PC-3 (cell line): ENCODE data around the gene TMEM35A. TPM values are rescaled to one million over a fixed set of nuclear protein-coding genes. Genes with fewer than 3 reads are reported as not detected.
A peak's percentile ranks its signal among the peaks of the same experiment; 100 is the strongest.

Source experiments
- ATAC-seq: fragments of 200-7000 bp; cut with Tn5 transposase; 2 replicates; pipeline ENCODE4 v1.9.1; 2020; ENCODE audit warnings: mild to moderate bottlenecking, moderate library complexity
- BruUV-seq: library from RNA; stranded (reverse); fragments of 400-500 nt; replicated peaks from 2 replicates; lab custom pipeline; 2021; lab: Mats Ljungman, UMichigan
- CTCF ChIA-PET: fragments of 300-600 bp; sonication (Branson Sonifier 250); formaldehyde crosslinking; loops from one replicate; lab custom pipeline; 2022; ENCODE audit warnings: antibody characterized with exemption; lab: Charles Lee
- POLR2A ChIA-PET: fragments of 300-600 bp; sonication (Branson Sonifier 250); formaldehyde crosslinking; loops from one replicate; lab custom pipeline; 2022; ENCODE audit warnings: antibody characterized with exemption; ENCODE audit not compliant: unreplicated experiment; lab: Charles Lee
- DNase-seq: peaks from one replicate; pipeline ENCODE4 v3.0.0-alpha.2; 2015
- H2AFZ ChIP-seq: fragments of 300-600 bp; sonication (generic); 2 replicates; pipeline ENCODE4 v1.6.0; 2016; ENCODE audit warnings: antibody characterized with exemption, low read length
- H3F3A ChIP-seq: fragments of 300-600 bp; sonication (generic); one replicate; pipeline ENCODE4 v1.6.0; 2017; ENCODE audit warnings: antibody characterized with exemption, low read length, control low read depth, mild to moderate bottlenecking; ENCODE audit not compliant: unreplicated experiment
- H3K27ac ChIP-seq: fragments of 300-600 bp; sonication (generic); 2 replicates; pipeline ENCODE4 v1.5.1; 2016; ENCODE audit warnings: mild to moderate bottlenecking, low read length
- H3K27me3 ChIP-seq: fragments of 300-600 bp; sonication (generic); 2 replicates; pipeline ENCODE4 v1.6.1; 2016; ENCODE audit warnings: low read length, mixed read lengths
- H3K36me3 ChIP-seq: fragments of 300-600 bp; sonication (generic); 2 replicates; pipeline ENCODE4 v1.6.1; 2016; ENCODE audit warnings: low read depth, mixed run types, low read length, mixed read lengths
- H3K4me1 ChIP-seq: fragments of 300-600 bp; sonication (generic); 2 replicates; pipeline ENCODE4 v1.5.1; 2016; ENCODE audit warnings: low read length; ENCODE audit not compliant: insufficient read depth
- H3K4me2 ChIP-seq: fragments of 300-600 bp; sonication (generic); 2 replicates; pipeline ENCODE4 v1.6.0; 2016; ENCODE audit warnings: low read length
- H3K4me3 ChIP-seq: fragments of 300-600 bp; sonication (generic); 2 replicates; pipeline ENCODE4 v1.5.1; 2016; ENCODE audit warnings: mild to moderate bottlenecking, low read length, mixed read lengths
- H3K79me2 ChIP-seq: fragments of 300-600 bp; sonication (generic); 2 replicates; pipeline ENCODE4 v1.6.1; 2017; ENCODE audit warnings: low read length, mixed read lengths
- H3K9ac ChIP-seq: fragments of 300-600 bp; sonication (generic); 2 replicates; pipeline ENCODE4 v1.6.0; 2016; ENCODE audit warnings: mild to moderate bottlenecking, low read length
- H3K9me2 ChIP-seq: fragments of 300-600 bp; sonication (generic); replicated peaks from 2 replicates; pipeline ENCODE4 v1.6.1; 2016; ENCODE audit warnings: mixed run types, low read length, mixed read lengths
- H3K9me3 ChIP-seq: fragments of 300-600 bp; sonication (generic); 2 replicates; pipeline ENCODE4 v1.6.1; 2016; ENCODE audit warnings: low read length, mixed read lengths
- H4K20me1 ChIP-seq: fragments of 300-600 bp; sonication (generic); 2 replicates; pipeline ENCODE4 v1.6.1; 2016; ENCODE audit warnings: low read length, mixed read lengths
- CTCF ChIP-seq: fragments of 300-600 bp; sonication (generic); conservative IDR thresholded peaks from 2 replicates; pipeline ENCODE4 v1.5.1; 2017; ENCODE audit warnings: antibody characterized with exemption, low read depth, mild to moderate bottlenecking, low read length
- EZH2 ChIP-seq: fragments of 300-600 bp; sonication (generic); IDR thresholded peaks from one replicate; pipeline ENCODE4 v1.6.1; 2017; ENCODE audit warnings: antibody characterized with exemption, mild to moderate bottlenecking, low read length; ENCODE audit not compliant: unreplicated experiment
- EZH2phosphoT487 ChIP-seq: fragments of 300-600 bp; sonication (generic); IDR thresholded peaks from 2 replicates; pipeline ENCODE4 v1.6.1; 2018; ENCODE audit warnings: mild to moderate bottlenecking, antibody characterized with exemption, low read length, borderline replicate concordance
- intact Hi-C: fragments of 100-400 bp; cut with micrococcal nuclease; formaldehyde crosslinking; loops from 2 replicates; pipeline ENCODE4 v1.9.0; 2023
- total RNA-seq: library from RNA; depleted of rRNA; stranded (reverse); fragments of >200 nt; gene quantifications from 2 replicates; pipeline ENCODE4 v1.2.3, GENCODE V29; 2014

Gene TMEM35A
- total RNA-seq, 1 experiment from 2014 or later = not detected

- POLR2A ChIA-PET = no interaction called here
These were observed 41.4 kb upstream of the TMEM35A start for GRCh38 chrX:101037231-101037630.

GRCh38 chrX:101040197-101040596 is 38.5 kb upstream of the TMEM35A start:
- Histone ChIP-seq H3K9me3 (no peaks in the 10 kb centered on the region), H4K20me1 (no peaks in the 10 kb centered on the region), H3K9me2 (no peaks in the 10 kb centered on the region), H3K9ac (no peak overlapping the region), H3K4me3 (no peak overlapping the region), H3K79me2 (no peaks in the 10 kb centered on the region), H3K27ac (no peak overlapping the region), H3K4me1 (no peaks in the 10 kb centered on the region), H3K4me2 (no peak overlapping the region), H3F3A (no peaks in the 10 kb centered on the region), H3K36me3 (peaks cover 8% of the 10 kb centered on the region), H3K27me3 (no peaks in the 10 kb centered on the region), H2AFZ (no peak overlapping the region)
- CTCF ChIA-PET = no interaction called here
- no peak for DNase-seq
- ATAC-seq = no peak
- POLR2A ChIA-PET = no interaction called here
- no peak for TF ChIP-seq EZH2phosphoT487
- no peak for TF ChIP-seq CTCF
- no peak for TF ChIP-seq EZH2
- no TSS peak for BruUV-seq
- intact Hi-C loops = no loop called here

More at GRCh38 chrX:101037231-101037630, 41.4 kb upstream of the TMEM35A start:
- Histone ChIP-seq H3K36me3 (peaks cover 3% of the 10 kb centered on the region), H3K79me2 (no peaks in the 10 kb centered on the region), H3K9me2 (no peaks in the 10 kb centered on the region), H3F3A (no peaks in the 10 kb centered on the region), H3K9ac (no peak overlapping the region), H3K27me3 (no peaks in the 10 kb centered on the region), H3K27ac (no peak overlapping the region), H3K4me3 (no peak overlapping the region), H4K20me1 (no peaks in the 10 kb centered on the region), H2AFZ (no peak overlapping the region), H3K4me2 (no peak overlapping the region), H3K4me1 (no peaks in the 10 kb centered on the region), H3K9me3 (no peaks in the 10 kb centered on the region)
- CTCF ChIA-PET = no interaction called here
- no peak for ATAC-seq
- no peak for TF ChIP-seq CTCF
- intact Hi-C loops = no loop called here
- no peak for DNase-seq
- no TSS peak for BruUV-seq

GRCh38 chrX:101051153-101051548 is 27.5 kb upstream of the TMEM35A start:
- peak overlapping the region; percentile 75 for H3K27ac ChIP-seq
- TF ChIP-seq CTCF = no peak
- TF ChIP-seq EZH2 = no peak
- no peak for TF ChIP-seq EZH2phosphoT487
- POLR2A ChIA-PET = interaction anchor here (0.7 kb wide), 1 partner anchor 360 kb away, joined by 7 read pairs; no protein-coding TSS in a partner anchor
- no peaks in the 10 kb centered on the region for H3K9me3 ChIP-seq
- peak overlapping the region; percentile 93 for H3K4me2 ChIP-seq
- no peaks in the 10 kb centered on the region for H4K20me1 ChIP-seq
- no peaks in the 10 kb centered on the region for H3K9me2 ChIP-seq
- intact Hi-C loops = no loop called here
- DNase-seq (no peak), ATAC-seq (peak; percentile 3)
- CTCF ChIA-PET = no interaction called here
- no peaks in the 10 kb centered on the region for H3F3A ChIP-seq
- H3K27me3 ChIP-seq = no peaks in the 10 kb centered on the region
- peaks cover 16% of the 10 kb centered on the region for H3K79me2 ChIP-seq
- peak overlapping the region; percentile 77 for H3K4me3 ChIP-seq
- H2AFZ ChIP-seq = peak overlapping the region; percentile 83
- no peaks in the 10 kb centered on the region for H3K36me3 ChIP-seq
- H3K9ac ChIP-seq = peak overlapping the region; percentile 75
- BruUV-seq = no TSS peak
- H3K4me1 ChIP-seq = peaks cover 4% of the 10 kb centered on the region; the same call in 1 of the 2 replicates
